HepG2 (cell line): Measurements from ENCODE around the gene JMJD8. TPM values are rescaled to one million over a fixed set of nuclear protein-coding genes. Genes with fewer than 3 reads are reported as not detected.

Experiments
- GABPB1 ChIP-seq: IDR thresholded peaks from 2 replicates; pipeline ENCODE4 v1.6.1; 2016; ENCODE audit warnings: mild to moderate bottlenecking, missing genetic modification reagents, moderate library complexity, missing compliant biosample characterization
- HDAC1 ChIP-seq: sonication (generic); formaldehyde crosslinking; IDR thresholded peaks from 2 replicates; pipeline ENCODE4 v1.5.1; 2020; ENCODE audit warnings: mild to moderate bottlenecking, missing genetic modification reagents
- HOXA5 ChIP-seq: sonication (generic); formaldehyde crosslinking; IDR thresholded peaks from 2 replicates; pipeline ENCODE4 v1.4.0; 2020; ENCODE audit warnings: missing genetic modification reagents
- MBNL3 ChIP-seq: fragments of 250-450 bp; sonication (Bioruptor Pico); conservative IDR thresholded peaks from 2 replicates; pipeline ENCODE4 v1.8.0; 2022; ENCODE audit warnings: mild to moderate bottlenecking, inconsistent platforms
- PCBP1 ChIP-seq: fragments of 200-400 bp; formaldehyde crosslinking; IDR thresholded peaks from 2 replicates; pipeline ENCODE4 v1.6.1; 2017; ENCODE audit warnings: mild to moderate bottlenecking, low read depth, low read length, borderline replicate concordance
- PHF8 ChIP-seq: sonication (generic); formaldehyde crosslinking; IDR thresholded peaks from 2 replicates; pipeline ENCODE4 v1.5.0; 2020; ENCODE audit warnings: missing genetic modification reagents
- TP53 ChIP-seq: sonication (generic); formaldehyde crosslinking; conservative IDR thresholded peaks from 2 replicates; pipeline ENCODE4 v1.4.0; 2020; ENCODE audit warnings: missing genetic modification reagents
- ZNF101 ChIP-seq: sonication (generic); formaldehyde crosslinking; IDR thresholded peaks from 2 replicates; pipeline ENCODE4 v1.4.0; 2020; ENCODE audit warnings: mild to moderate bottlenecking, low read depth, missing genetic modification reagents, borderline replicate concordance
- ZNF12 ChIP-seq: sonication (generic); formaldehyde crosslinking; IDR thresholded peaks from 2 replicates; pipeline ENCODE4 v1.5.0; 2020; ENCODE audit warnings: missing genetic modification reagents
- ZNF562 ChIP-seq: sonication (generic); formaldehyde crosslinking; IDR thresholded peaks from 2 replicates; pipeline ENCODE4 v1.8.0; 2022; ENCODE audit warnings: missing genetic modification reagents, borderline replicate concordance
- ZNF709 ChIP-seq: sonication (generic); formaldehyde crosslinking; IDR thresholded peaks from 2 replicates; pipeline ENCODE4 v1.5.0; 2020; ENCODE audit warnings: mild to moderate bottlenecking, missing genetic modification reagents
- polyA plus RNA-seq, 8 experiments: library from polyadenylated mRNA; depleted of rRNA in 3 of 8; stranded (reverse) in 7 of 8; unstranded in 1 of 8; fragments of >200 nt; fragmentation: Illumina TruSeq in 4 of 8; extraction: Trizol in 4 of 8; gene quantifications; 2 replicates each; pipeline versions ENCODE4 v1.2.1 to v1.2.3, GENCODE V29; 2011 to 2016; ENCODE audit warnings: low read depth in 4 of 8, missing spikeins in 1 of 8, mixed read lengths in 1 of 8; ENCODE audit not compliant: insufficient read depth in 1 of 8
- total RNA-seq, 5 experiments: library from RNA; depleted of rRNA; stranded (reverse); fragments of >200 nt; fragmentation: Illumina TruSeq; extraction: Trizol; gene quantifications; 2 replicates each; pipeline ENCODE4 v1.2.3, GENCODE V29; 2016; ENCODE audit warnings: low read depth in 1 of 5
- TF ChIP-seq, protein P1 (sequence below): sonication (generic); formaldehyde crosslinking; IDR thresholded peaks from one replicate; pipeline ENCODE4 v1.5.1; 2020; ENCODE audit warnings: mild to moderate bottlenecking, missing genetic modification reagents; ENCODE audit errors: not compliant biosample characterization
- TF ChIP-seq, protein P2 (sequence below): sonication (generic); formaldehyde crosslinking; IDR thresholded peaks from 2 replicates; pipeline ENCODE4 v1.4.0; 2020; ENCODE audit warnings: mild to moderate bottlenecking, missing genetic modification reagents
- TF ChIP-seq, protein P3 (sequence below): sonication (generic); formaldehyde crosslinking; conservative IDR thresholded peaks from 2 replicates; pipeline ENCODE4 v1.4.0; 2020; ENCODE audit warnings: missing genetic modification reagents
- TF ChIP-seq, protein P4 (sequence below): sonication (generic); formaldehyde crosslinking; IDR thresholded peaks from 2 replicates; pipeline ENCODE4 v1.9.0; 2021; ENCODE audit warnings: missing genetic modification reagents, borderline replicate concordance

JMJD8 gene
- total and polyA plus RNA-seq, 2 of the 13 experiments (the other 11 are each of a cell fraction or from before 2014, with no cell fraction given), result 2.6 to 11.8 TPM

DNA sequence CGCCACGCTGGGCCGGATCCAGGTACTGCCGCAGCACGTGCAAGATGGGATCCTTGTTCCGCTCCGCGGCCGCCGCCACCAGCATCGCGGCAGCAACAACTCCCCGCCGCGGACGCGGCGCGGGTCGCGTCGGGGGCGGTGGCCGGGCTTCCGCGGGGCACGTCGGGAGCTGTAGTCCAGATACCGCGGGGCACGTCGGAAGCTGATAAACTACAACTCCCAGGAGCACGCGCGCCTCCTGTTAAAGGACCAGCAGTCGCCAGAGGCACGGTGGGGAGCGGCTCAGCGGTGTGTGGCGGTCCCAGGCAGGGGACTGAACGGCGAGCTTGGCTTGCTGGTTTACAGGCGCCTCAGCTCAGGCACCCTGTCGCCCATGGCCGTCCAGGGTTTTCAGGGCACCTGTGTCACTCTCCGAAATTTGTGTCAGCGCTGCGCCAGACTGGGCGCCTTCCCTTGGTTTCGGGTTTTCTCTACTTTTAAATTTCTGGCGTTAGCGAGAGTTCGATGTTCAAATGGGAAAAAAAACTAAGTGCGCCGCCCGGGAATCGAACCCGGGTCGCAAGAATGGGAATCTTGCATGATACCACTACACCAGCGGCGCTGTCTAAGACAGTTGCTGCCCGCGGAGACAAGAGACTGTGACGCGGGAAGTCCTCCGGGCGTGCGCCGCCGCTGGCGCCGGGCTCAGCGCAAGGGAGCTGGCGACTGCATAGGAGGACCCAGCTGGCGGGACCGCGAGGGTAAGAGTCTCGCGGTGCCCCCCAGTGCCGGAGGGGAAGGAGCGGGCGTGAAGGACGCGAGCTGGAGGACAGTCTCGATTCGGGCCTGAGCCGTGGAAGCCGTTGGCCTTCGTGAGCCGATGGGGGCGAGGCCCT is 47.7 kb downstream of the JMJD8 start, which contains the start of gene METTL26 (continued):
- TF ChIP-seq, protein P1, sequence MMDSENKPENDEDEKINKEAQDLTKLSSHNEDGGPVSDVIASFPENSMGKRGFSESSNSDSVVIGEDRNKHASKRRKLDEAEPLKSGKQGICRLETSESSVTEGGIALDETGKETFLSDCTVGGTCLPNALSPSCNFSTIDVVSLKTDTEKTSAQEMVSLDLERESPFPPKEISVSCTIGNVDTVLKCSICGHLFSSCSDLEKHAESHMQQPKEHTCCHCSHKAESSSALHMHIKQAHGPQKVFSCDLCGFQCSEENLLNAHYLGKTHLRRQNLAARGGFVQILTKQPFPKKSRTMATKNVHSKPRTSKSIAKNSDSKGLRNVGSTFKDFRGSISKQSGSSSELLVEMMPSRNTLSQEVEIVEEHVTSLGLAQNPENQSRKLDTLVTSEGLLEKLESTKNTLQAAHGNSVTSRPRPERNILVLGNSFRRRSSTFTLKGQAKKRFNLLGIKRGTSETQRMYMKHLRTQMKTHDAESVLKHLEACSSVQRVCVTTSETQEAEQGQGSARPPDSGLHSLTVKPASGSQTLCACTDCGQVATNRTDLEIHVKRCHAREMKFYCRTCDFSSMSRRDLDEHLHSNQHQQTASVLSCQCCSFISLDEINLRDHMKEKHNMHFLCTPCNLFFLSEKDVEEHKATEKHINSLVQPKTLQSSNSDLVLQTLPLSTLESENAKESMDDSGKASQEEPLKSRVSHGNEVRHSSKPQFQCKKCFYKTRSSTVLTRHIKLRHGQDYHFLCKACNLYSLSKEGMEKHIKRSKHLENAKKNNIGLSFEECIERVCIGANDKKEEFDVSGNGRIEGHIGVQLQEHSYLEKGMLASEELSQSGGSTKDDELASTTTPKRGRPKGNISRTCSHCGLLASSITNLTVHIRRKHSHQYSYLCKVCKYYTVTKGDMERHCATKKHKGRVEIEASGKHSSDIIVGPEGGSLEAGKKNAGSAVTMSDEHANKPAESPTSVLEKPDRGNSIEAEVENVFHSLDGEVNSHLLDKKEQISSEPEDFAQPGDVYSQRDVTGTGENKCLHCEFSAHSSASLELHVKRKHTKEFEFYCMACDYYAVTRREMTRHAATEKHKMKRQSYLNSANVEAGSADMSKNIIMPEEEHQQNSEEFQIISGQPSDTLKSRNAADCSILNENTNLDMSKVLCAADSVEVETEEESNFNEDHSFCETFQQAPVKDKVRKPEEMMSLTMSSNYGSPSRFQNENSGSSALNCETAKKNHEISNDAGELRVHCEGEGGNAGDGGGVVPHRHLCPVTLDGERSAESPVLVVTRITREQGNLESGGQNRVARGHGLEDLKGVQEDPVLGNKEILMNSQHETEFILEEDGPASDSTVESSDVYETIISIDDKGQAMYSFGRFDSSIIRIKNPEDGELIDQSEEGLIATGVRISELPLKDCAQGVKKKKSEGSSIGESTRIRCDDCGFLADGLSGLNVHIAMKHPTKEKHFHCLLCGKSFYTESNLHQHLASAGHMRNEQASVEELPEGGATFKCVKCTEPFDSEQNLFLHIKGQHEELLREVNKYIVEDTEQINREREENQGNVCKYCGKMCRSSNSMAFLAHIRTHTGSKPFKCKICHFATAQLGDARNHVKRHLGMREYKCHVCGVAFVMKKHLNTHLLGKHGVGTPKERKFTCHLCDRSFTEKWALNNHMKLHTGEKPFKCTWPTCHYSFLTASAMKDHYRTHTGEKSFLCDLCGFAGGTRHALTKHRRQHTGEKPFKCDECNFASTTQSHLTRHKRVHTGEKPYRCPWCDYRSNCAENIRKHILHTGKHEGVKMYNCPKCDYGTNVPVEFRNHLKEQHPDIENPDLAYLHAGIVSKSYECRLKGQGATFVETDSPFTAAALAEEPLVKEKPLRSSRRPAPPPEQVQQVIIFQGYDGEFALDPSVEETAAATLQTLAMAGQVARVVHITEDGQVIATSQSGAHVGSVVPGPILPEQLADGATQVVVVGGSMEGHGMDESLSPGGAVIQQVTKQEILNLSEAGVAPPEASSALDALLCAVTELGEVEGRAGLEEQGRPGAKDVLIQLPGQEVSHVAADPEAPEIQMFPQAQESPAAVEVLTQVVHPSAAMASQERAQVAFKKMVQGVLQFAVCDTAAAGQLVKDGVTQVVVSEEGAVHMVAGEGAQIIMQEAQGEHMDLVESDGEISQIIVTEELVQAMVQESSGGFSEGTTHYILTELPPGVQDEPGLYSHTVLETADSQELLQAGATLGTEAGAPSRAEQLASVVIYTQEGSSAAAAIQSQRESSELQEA (CRISPR knock-in tag), result no peak
- TF ChIP-seq HDAC1 (CRISPR knock-in tag) (peak; percentile 91), PHF8 (peak; percentile 70), PCBP1 (no peak), ZNF562 (CRISPR knock-in tag) (0 out of 2 replicates have a peak, but pooled peaks have one; percentile 51), MBNL3 (CRISPR knock-in tag) (no peak), ZNF709 (peak; percentile 91), HOXA5 (CRISPR knock-in tag) (peak; percentile 17; the same call in 1 of the 2 replicates), GABPB1 (CRISPR knock-in tag) (peak; percentile 89), TP53 (CRISPR knock-in tag) (0 out of 2 replicates have a peak, but pooled peaks have one; percentile 59), ZNF101 (CRISPR knock-in tag) (0 out of 2 replicates have a peak, but pooled peaks have one; percentile 63), ZNF12 (CRISPR knock-in tag) (peak; percentile 15; the same call in 1 of the 2 replicates)
- TF ChIP-seq, protein P2, sequence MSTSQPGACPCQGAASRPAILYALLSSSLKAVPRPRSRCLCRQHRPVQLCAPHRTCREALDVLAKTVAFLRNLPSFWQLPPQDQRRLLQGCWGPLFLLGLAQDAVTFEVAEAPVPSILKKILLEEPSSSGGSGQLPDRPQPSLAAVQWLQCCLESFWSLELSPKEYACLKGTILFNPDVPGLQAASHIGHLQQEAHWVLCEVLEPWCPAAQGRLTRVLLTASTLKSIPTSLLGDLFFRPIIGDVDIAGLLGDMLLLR (CRISPR knock-in tag), result peak; percentile 96
- TF ChIP-seq, protein P3, sequence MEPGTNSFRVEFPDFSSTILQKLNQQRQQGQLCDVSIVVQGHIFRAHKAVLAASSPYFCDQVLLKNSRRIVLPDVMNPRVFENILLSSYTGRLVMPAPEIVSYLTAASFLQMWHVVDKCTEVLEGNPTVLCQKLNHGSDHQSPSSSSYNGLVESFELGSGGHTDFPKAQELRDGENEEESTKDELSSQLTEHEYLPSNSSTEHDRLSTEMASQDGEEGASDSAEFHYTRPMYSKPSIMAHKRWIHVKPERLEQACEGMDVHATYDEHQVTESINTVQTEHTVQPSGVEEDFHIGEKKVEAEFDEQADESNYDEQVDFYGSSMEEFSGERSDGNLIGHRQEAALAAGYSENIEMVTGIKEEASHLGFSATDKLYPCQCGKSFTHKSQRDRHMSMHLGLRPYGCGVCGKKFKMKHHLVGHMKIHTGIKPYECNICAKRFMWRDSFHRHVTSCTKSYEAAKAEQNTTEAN (CRISPR knock-in tag), result no peak; the same call in 1 of the 2 replicates
- TF ChIP-seq, protein P4, sequence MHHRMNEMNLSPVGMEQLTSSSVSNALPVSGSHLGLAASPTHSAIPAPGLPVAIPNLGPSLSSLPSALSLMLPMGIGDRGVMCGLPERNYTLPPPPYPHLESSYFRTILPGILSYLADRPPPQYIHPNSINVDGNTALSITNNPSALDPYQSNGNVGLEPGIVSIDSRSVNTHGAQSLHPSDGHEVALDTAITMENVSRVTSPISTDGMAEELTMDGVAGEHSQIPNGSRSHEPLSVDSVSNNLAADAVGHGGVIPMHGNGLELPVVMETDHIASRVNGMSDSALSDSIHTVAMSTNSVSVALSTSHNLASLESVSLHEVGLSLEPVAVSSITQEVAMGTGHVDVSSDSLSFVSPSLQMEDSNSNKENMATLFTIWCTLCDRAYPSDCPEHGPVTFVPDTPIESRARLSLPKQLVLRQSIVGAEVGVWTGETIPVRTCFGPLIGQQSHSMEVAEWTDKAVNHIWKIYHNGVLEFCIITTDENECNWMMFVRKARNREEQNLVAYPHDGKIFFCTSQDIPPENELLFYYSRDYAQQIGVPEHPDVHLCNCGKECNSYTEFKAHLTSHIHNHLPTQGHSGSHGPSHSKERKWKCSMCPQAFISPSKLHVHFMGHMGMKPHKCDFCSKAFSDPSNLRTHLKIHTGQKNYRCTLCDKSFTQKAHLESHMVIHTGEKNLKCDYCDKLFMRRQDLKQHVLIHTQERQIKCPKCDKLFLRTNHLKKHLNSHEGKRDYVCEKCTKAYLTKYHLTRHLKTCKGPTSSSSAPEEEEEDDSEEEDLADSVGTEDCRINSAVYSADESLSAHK (CRISPR knock-in tag), result no peak
